ENCODE data around the gene C1QBP.

C1QBP gene

GRCh38 chr17:5424909-5425308 lies 14.0 kb downstream of the C1QBP start:
- Histone ChIP-seq H3K4me2 (no peak overlapping the region), H3K4me3 (IDR thresholded peaks at IDR 0.05; ENCODE audit: insufficient read depth, low read depth, low read length) (no peak overlapping the region), H4K20me1 (ENCODE audit: insufficient read depth) (no peaks in the 10 kb centered on the region), H3K4me1 (ENCODE audit: low read depth, poor library complexity, severe bottlenecking) (no peaks in the 10 kb centered on the region), H3K27me3 (ENCODE audit: insufficient read depth, low read depth) (no peaks in the 10 kb centered on the region), H3K9ac (no peak overlapping the region), H2AFZ (ENCODE audit: low read depth) (no peak overlapping the region), H3K36me3 (ENCODE audit: insufficient read depth) (no peaks in the 10 kb centered on the region), H3K27ac (no peak overlapping the region), H3K79me2 (ENCODE audit: insufficient read depth, low read depth) (no peaks in the 10 kb centered on the region)
- TF ChIP-seq, protein P1, sequence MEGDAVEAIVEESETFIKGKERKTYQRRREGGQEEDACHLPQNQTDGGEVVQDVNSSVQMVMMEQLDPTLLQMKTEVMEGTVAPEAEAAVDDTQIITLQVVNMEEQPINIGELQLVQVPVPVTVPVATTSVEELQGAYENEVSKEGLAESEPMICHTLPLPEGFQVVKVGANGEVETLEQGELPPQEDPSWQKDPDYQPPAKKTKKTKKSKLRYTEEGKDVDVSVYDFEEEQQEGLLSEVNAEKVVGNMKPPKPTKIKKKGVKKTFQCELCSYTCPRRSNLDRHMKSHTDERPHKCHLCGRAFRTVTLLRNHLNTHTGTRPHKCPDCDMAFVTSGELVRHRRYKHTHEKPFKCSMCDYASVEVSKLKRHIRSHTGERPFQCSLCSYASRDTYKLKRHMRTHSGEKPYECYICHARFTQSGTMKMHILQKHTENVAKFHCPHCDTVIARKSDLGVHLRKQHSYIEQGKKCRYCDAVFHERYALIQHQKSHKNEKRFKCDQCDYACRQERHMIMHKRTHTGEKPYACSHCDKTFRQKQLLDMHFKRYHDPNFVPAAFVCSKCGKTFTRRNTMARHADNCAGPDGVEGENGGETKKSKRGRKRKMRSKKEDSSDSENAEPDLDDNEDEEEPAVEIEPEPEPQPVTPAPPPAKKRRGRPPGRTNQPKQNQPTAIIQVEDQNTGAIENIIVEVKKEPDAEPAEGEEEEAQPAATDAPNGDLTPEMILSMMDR (conservative IDR thresholded peaks at IDR 0.05; ENCODE audit: low read depth, low read length) = no peak

DNA sequence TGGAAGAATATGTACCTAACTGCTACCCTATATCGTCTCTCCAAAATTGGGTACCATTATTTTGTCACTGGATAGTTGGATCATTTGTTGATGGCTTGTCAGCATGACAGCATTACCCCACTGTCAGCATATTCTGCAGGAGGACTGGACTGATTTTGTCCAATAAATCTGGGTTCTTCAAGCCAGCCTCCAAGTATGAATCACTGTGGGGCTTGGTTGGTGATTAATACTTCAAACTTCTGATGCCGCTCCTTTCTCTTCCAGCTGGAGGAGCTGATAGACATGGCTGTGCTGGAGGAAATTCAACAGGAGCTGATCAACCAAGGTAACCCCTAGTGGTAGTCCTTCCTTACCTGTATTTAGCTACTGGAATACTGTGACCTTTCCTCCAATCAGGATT lies 16.4 kb downstream of the C1QBP start:
- H3K27me3 ChIP-seq (ENCODE audit: insufficient read depth, low read depth) = no peaks in the 10 kb centered on the region
- peaks cover 11% of the 10 kb centered on the region; the same call in 1 of the 2 replicates for H3K79me2 ChIP-seq (ENCODE audit: insufficient read depth, low read depth)
- H3K4me2 ChIP-seq = no peak overlapping the region
- TF ChIP-seq, protein P1 (conservative IDR thresholded peaks at IDR 0.05; ENCODE audit: low read depth, low read length) = no peak
- H3K4me3 ChIP-seq (IDR thresholded peaks at IDR 0.05; ENCODE audit: insufficient read depth, low read depth, low read length) = no peak overlapping the region
- H3K4me1 ChIP-seq (ENCODE audit: low read depth, poor library complexity, severe bottlenecking) = no peaks in the 10 kb centered on the region
- H3K27ac ChIP-seq = no peak overlapping the region
- H2AFZ ChIP-seq (ENCODE audit: low read depth) = no peak overlapping the region
- H3K9ac ChIP-seq = no peak overlapping the region
- no peaks in the 10 kb centered on the region for H4K20me1 ChIP-seq (ENCODE audit: insufficient read depth)
- H3K36me3 ChIP-seq (ENCODE audit: insufficient read depth) = no peaks in the 10 kb centered on the region

- no peaks in the 10 kb centered on the region for H4K20me1 ChIP-seq (ENCODE audit: insufficient read depth)
- peak within 1 kb of the TSS; percentile 64 for H3K27ac ChIP-seq
Measured at GRCh38 chr17:5419959-5420653, 18.8 kb downstream of the C1QBP start, which contains the start of gene RPAIN. TSS of gene RPAIN (plus strand) at chr17:5420182. CDS start at chr17:5420211, 29 bp downstream.

GRCh38 chr17:5419356-5419958 lies 19.5 kb downstream of the C1QBP start, which contains the start of gene NUP88:
TSS of gene NUP88 (minus strand) at chr17:5419662. CDS start at chr17:5419650, 12 bp downstream.
- H3K27me3 ChIP-seq (ENCODE audit: insufficient read depth, low read depth) = no peaks in the 10 kb centered on the region
- H3K4me3 ChIP-seq (IDR thresholded peaks at IDR 0.05; ENCODE audit: insufficient read depth, low read depth, low read length) = no peak within 1 kb of the TSS
- H3K4me1 ChIP-seq (ENCODE audit: low read depth, poor library complexity, severe bottlenecking) = no peaks in the 10 kb centered on the region
- H4K20me1 ChIP-seq (ENCODE audit: insufficient read depth) = no peaks in the 10 kb centered on the region
- TF ChIP-seq, protein P1 (conservative IDR thresholded peaks at IDR 0.05; ENCODE audit: low read depth, low read length) = no peak
- H3K9ac ChIP-seq = peak within 1 kb of the TSS; percentile 57; the same call in 1 of the 2 replicates
- peaks cover 20% of the 10 kb centered on the region; the same call in 1 of the 2 replicates for H3K79me2 ChIP-seq (ENCODE audit: insufficient read depth, low read depth)
- H2AFZ ChIP-seq (ENCODE audit: low read depth) = peak within 1 kb of the TSS; percentile 34
- peak within 1 kb of the TSS; percentile 64 for H3K27ac ChIP-seq
- H3K36me3 ChIP-seq (ENCODE audit: insufficient read depth) = no peaks in the 10 kb centered on the region
- H3K4me2 ChIP-seq = peak within 1 kb of the TSS; percentile 51

More at GRCh38 chr17:5419959-5420653, 18.8 kb downstream of the C1QBP start, which contains the start of gene RPAIN:
- H3K27me3 ChIP-seq (ENCODE audit: insufficient read depth, low read depth) = no peaks in the 10 kb centered on the region
- peak within 1 kb of the TSS; percentile 34 for H2AFZ ChIP-seq (ENCODE audit: low read depth)
- no peak within 1 kb of the TSS for H3K4me3 ChIP-seq (IDR thresholded peaks at IDR 0.05; ENCODE audit: insufficient read depth, low read depth, low read length)
- H3K4me2 ChIP-seq = peak within 1 kb of the TSS; percentile 25; the same call in 1 of the 2 replicates
- TF ChIP-seq, protein P1 (conservative IDR thresholded peaks at IDR 0.05; ENCODE audit: low read depth, low read length) = no peak
- H3K79me2 ChIP-seq (ENCODE audit: insufficient read depth, low read depth) = peaks cover 20% of the 10 kb centered on the region; the same call in 1 of the 2 replicates
- H3K9ac ChIP-seq = peak within 1 kb of the TSS; percentile 57; the same call in 1 of the 2 replicates
- no peaks in the 10 kb centered on the region for H3K4me1 ChIP-seq (ENCODE audit: low read depth, poor library complexity, severe bottlenecking)
- H3K36me3 ChIP-seq (ENCODE audit: insufficient read depth) = no peaks in the 10 kb centered on the region

Measured in KMS-11 (cell line).